HEK293 (cell line): ENCODE results near the gene ATRNL1.

Experiments used
- CTCF ChIA-PET: fragments of 350-600 bp; formaldehyde crosslinking; extraction: SDS; loops from one replicate; lab custom pipeline; 2021; ENCODE audit warnings: antibody characterized with exemption; lab: Yijun Ruan, JAX
- POLR2A ChIA-PET: fragments of 300-600 bp; formaldehyde crosslinking; extraction: SDS; loops from one replicate; lab custom pipeline; 2020; ENCODE audit warnings: antibody characterized with exemption, inconsistent platforms; lab: Yijun Ruan, JAX
- H3K27ac ChIP-seq: fragments of 200-500 bp; sonication (Bioruptor generic); 2 replicates; pipeline ENCODE4 v1.5.1; 2014; ENCODE audit warnings: low read depth, low read length, control low read depth, inconsistent platforms; ENCODE audit errors: extremely low read depth
- H3K36me3 ChIP-seq, 2 experiments: fragments of 200-500 bp in 1 of 2; sonication (Bioruptor generic) in 1 of 2; 1 replicate in 1 of 2; 2 replicates in 1 of 2; pipeline ENCODE4 v1.5.1; 2014 to 2017; ENCODE audit warnings: inconsistent platforms in 2 of 2, low read length in 2 of 2; ENCODE audit not compliant: control insufficient read depth in 2 of 2, insufficient read depth in 1 of 2
- H3K4me1 ChIP-seq: fragments of 200-500 bp; sonication (Bioruptor generic); 2 replicates; pipeline ENCODE4 v1.5.1; 2014; ENCODE audit warnings: mild to moderate bottlenecking, low read length, inconsistent platforms; ENCODE audit not compliant: control insufficient read depth, insufficient read depth
- H3K4me3 ChIP-seq: 2 replicates; pipeline ENCODE4 v1.5.1; 2011; ENCODE audit warnings: low read depth, mild to moderate bottlenecking, control low read depth, low read length, moderate library complexity
- H3K9me3 ChIP-seq: fragments of 200-500 bp; sonication (Bioruptor generic); 2 replicates; pipeline ENCODE4 v1.5.1; 2014; ENCODE audit warnings: low read depth, low read length, inconsistent platforms; ENCODE audit not compliant: control insufficient read depth, insufficient read depth
- BCL11A ChIP-seq: fragments of 450-650 bp; formaldehyde crosslinking; IDR thresholded peaks from 2 replicates; pipeline ENCODE4 v1.5.1; 2016; ENCODE audit warnings: low read depth, missing biosample characterization, missing genetic modification characterization
- GLIS1 ChIP-seq: fragments of 450-650 bp; formaldehyde crosslinking; IDR thresholded peaks from 2 replicates; pipeline ENCODE4 v1.5.1; 2016; ENCODE audit warnings: missing biosample characterization, missing genetic modification characterization
- MEIS1 ChIP-seq: sonication (generic); formaldehyde crosslinking; IDR thresholded peaks from 2 replicates; pipeline ENCODE4 v1.8.1; 2022; ENCODE audit warnings: missing genetic modification reagents, mild to moderate bottlenecking, borderline replicate concordance
- SCRT1 ChIP-seq: fragments of 450-650 bp; formaldehyde crosslinking; IDR thresholded peaks from 2 replicates; pipeline ENCODE4 v1.5.1; 2016; ENCODE audit warnings: missing biosample characterization, missing genetic modification characterization, borderline replicate concordance
- TRIM28 ChIP-seq: IDR thresholded peaks from 2 replicates; pipeline ENCODE4 v1.6.1; 2011; ENCODE audit warnings: low read length, control low read depth, borderline replicate concordance
- ZNF169 ChIP-seq: fragments of 450-650 bp; formaldehyde crosslinking; IDR thresholded peaks from 2 replicates; pipeline ENCODE4 v1.5.1; 2016; ENCODE audit warnings: missing biosample characterization, missing genetic modification characterization
- ZNF23 ChIP-seq: fragments of 450-650 bp; formaldehyde crosslinking; IDR thresholded peaks from 2 replicates; pipeline ENCODE4 v1.5.1; 2016; ENCODE audit warnings: missing biosample characterization, missing genetic modification characterization, borderline replicate concordance
- ZNF248 ChIP-seq: fragments of 450-650 bp; formaldehyde crosslinking; IDR thresholded peaks from 2 replicates; pipeline ENCODE4 v1.5.1; 2017; ENCODE audit warnings: missing biosample characterization, missing genetic modification characterization
- ZNF404 ChIP-seq: fragments of 450-650 bp; formaldehyde crosslinking; IDR thresholded peaks from 2 replicates; pipeline ENCODE4 v1.5.1; 2017; ENCODE audit warnings: missing biosample characterization, missing genetic modification characterization
- ZNF423 ChIP-seq: fragments of 450-650 bp; formaldehyde crosslinking; IDR thresholded peaks from 2 replicates; pipeline ENCODE4 v1.5.1; 2016; ENCODE audit warnings: missing biosample characterization, missing genetic modification characterization
- ZNF530 ChIP-seq: fragments of 450-650 bp; formaldehyde crosslinking; IDR thresholded peaks from 2 replicates; pipeline ENCODE4 v1.5.1; 2016; ENCODE audit warnings: low read depth, missing biosample characterization, missing genetic modification characterization
- ZNF621 ChIP-seq: fragments of 450-650 bp; formaldehyde crosslinking; IDR thresholded peaks from 2 replicates; pipeline ENCODE4 v1.5.1; 2017; ENCODE audit warnings: missing biosample characterization, missing genetic modification characterization
- ZNF626 ChIP-seq: fragments of 450-650 bp; sonication (Bioruptor Pico); formaldehyde crosslinking; IDR thresholded peaks from 2 replicates; pipeline ENCODE4 v1.5.1; 2018; ENCODE audit warnings: missing biosample characterization, missing genetic modification characterization, inconsistent platforms
- ZNF670 ChIP-seq: fragments of 450-650 bp; formaldehyde crosslinking; IDR thresholded peaks from 2 replicates; pipeline ENCODE4 v1.5.1; 2016; ENCODE audit warnings: missing biosample characterization, missing genetic modification characterization, low read depth
- ZNF701 ChIP-seq: fragments of 450-650 bp; formaldehyde crosslinking; IDR thresholded peaks from 2 replicates; pipeline ENCODE4 v1.5.1; 2016; ENCODE audit warnings: missing biosample characterization, missing genetic modification characterization
- ZNF76 ChIP-seq: fragments of 450-650 bp; formaldehyde crosslinking; IDR thresholded peaks from 2 replicates; pipeline ENCODE4; 2016; ENCODE audit warnings: low read depth, missing biosample characterization, missing genetic modification characterization, borderline replicate concordance
- ZNF785 ChIP-seq: fragments of 450-650 bp; formaldehyde crosslinking; IDR thresholded peaks from 2 replicates; pipeline ENCODE4 v1.5.1; 2016; ENCODE audit warnings: missing biosample characterization, missing genetic modification characterization
- ZSCAN16 ChIP-seq: fragments of 450-650 bp; formaldehyde crosslinking; IDR thresholded peaks from 2 replicates; pipeline ENCODE4 v1.5.1; 2016; ENCODE audit warnings: missing biosample characterization, missing genetic modification characterization
- TF ChIP-seq, protein P1 (sequence below): fragments of 450-650 bp; formaldehyde crosslinking; IDR thresholded peaks from 2 replicates; pipeline ENCODE4 v1.5.1; 2016; ENCODE audit warnings: missing biosample characterization, missing genetic modification characterization
- TF ChIP-seq, protein P2 (sequence below): fragments of 450-650 bp; formaldehyde crosslinking; IDR thresholded peaks from 2 replicates; pipeline ENCODE4 v1.5.1; 2016; ENCODE audit warnings: missing biosample characterization, missing genetic modification characterization
- TF ChIP-seq, protein P3 (sequence below): IDR thresholded peaks from 2 replicates; pipeline ENCODE4 v1.6.1; 2011; ENCODE audit warnings: mild to moderate bottlenecking, low read depth, low read length, borderline replicate concordance
- TF ChIP-seq, protein P4 (sequence below): fragments of 450-650 bp; formaldehyde crosslinking; IDR thresholded peaks from 2 replicates; pipeline ENCODE4 v1.5.1; 2016; ENCODE audit warnings: missing biosample characterization, missing genetic modification characterization
- TF ChIP-seq, protein P5 (sequence below): fragments of 450-650 bp; formaldehyde crosslinking; IDR thresholded peaks from 2 replicates; pipeline ENCODE4; 2016; ENCODE audit warnings: missing biosample characterization, missing genetic modification characterization
- TF ChIP-seq, protein P6 (sequence below): fragments of 450-650 bp; formaldehyde crosslinking; IDR thresholded peaks from 2 replicates; pipeline ENCODE4 v1.5.0; 2017; ENCODE audit warnings: missing biosample characterization, missing genetic modification characterization, borderline replicate concordance

Gene ATRNL1

DNA sequence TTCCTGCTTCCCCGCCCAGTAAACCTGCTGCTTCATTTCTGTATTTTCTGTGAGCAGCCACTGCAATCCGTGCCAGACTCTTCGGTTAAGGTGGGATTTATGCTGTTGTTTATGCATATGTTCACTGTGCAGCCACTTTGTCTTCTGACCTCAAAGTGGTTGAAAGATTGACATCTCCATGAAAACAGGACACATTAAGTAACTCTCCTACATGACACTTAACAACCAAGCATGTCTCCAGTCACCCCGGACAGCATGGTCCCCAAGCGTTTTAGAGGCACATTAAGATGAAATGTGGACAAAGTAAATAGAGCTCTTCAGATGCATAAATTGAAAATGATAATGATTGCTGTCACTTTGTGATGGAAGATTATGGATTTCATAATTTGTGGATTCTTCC, 758.5 kb downstream of the ATRNL1 start:
- no peak overlapping the region for H3K4me3 ChIP-seq
- H3K27ac ChIP-seq: no peak overlapping the region
- ChIA-PET POLR2A (no interaction called here), CTCF (no interaction called here)
- TF ChIP-seq ZNF785 (tag by site-specific recombination): no peak
- TF ChIP-seq ZNF670 (tag by site-specific recombination): no peak
- TF ChIP-seq SCRT1: no peak
- TF ChIP-seq, protein P1, sequence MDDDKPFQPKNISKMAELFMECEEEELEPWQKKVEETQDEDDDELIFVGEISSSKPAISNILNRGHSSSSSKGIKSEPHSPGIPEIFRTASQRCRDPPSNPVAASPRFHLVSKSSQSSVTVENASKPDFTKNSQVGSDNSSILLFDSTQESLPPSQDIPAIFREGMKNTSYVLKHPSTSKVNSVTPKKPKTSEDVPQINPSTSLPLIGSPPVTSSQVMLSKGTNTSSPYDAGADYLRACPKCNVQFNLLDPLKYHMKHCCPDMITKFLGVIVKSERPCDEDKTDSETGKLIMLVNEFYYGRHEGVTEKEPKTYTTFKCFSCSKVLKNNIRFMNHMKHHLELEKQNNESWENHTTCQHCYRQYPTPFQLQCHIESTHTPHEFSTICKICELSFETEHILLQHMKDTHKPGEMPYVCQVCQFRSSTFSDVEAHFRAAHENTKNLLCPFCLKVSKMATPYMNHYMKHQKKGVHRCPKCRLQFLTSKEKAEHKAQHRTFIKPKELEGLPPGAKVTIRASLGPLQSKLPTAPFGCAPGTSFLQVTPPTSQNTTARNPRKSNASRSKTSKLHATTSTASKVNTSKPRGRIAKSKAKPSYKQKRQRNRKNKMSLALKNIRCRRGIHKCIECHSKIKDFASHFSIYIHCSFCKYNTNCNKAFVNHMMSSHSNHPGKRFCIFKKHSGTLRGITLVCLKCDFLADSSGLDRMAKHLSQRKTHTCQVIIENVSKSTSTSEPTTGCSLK (tag by site-specific recombination): no peak
- TF ChIP-seq, protein P2, sequence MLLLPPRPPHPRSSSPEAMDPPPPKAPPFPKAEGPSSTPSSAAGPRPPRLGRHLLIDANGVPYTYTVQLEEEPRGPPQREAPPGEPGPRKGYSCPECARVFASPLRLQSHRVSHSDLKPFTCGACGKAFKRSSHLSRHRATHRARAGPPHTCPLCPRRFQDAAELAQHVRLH (tag by site-specific recombination): no peak
- TF ChIP-seq ZNF169 (tag by site-specific recombination): no peak
- TF ChIP-seq ZNF23: no peak
- TF ChIP-seq GLIS1 (tag by site-specific recombination): no peak
- TF ChIP-seq TRIM28: no peak
- TF ChIP-seq, protein P3, sequence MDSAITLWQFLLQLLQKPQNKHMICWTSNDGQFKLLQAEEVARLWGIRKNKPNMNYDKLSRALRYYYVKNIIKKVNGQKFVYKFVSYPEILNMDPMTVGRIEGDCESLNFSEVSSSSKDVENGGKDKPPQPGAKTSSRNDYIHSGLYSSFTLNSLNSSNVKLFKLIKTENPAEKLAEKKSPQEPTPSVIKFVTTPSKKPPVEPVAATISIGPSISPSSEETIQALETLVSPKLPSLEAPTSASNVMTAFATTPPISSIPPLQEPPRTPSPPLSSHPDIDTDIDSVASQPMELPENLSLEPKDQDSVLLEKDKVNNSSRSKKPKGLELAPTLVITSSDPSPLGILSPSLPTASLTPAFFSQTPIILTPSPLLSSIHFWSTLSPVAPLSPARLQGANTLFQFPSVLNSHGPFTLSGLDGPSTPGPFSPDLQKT: no peak
- TF ChIP-seq BCL11A: no peak
- no peak for TF ChIP-seq ZNF530 (tag by site-specific recombination)
- H3K4me1 ChIP-seq: no peaks in the 10 kb centered on the region; the same call in 1 of the 2 replicates
- H3K9me3 ChIP-seq: no peaks in the 10 kb centered on the region
- no peaks in the 10 kb centered on the region for H3K36me3 ChIP-seq

DNA sequence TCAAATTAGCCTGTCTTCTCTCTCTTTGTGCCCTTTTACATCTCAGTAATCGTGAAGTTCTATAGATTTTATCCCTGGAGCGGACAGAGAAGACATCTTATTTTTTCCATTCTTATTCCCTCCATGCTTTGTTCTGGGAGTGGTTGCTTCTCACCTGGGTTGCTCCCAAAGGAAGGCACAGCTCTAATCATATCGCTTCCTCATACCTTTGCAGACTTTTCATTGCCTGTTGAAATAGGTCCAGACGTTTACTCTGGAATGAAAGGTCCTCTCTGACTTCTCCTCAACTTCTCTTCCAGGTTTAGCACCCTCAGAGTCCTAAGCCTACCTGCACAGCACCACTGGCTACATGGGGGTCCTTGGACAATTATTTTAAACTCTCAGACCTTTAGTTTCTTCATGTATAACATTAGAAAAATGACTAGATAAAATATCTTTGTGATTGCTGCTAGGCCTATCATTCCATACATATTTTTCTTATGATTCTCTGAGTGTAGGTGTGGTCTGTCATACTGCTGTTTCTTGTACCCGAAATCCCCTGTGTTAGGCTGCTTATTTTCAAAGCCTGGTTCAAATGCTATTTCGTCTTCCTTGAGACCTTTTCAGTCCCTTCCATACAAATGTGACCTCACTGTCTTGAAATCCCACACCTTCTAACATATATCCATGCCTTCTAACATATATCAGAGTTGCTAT, 761.7 kb downstream of the ATRNL1 start:
- Histone ChIP-seq H3K4me3 (no peak overlapping the region), H3K36me3 (no peaks in the 10 kb centered on the region), H3K9me3 (no peaks in the 10 kb centered on the region), H3K4me1 (no peaks in the 10 kb centered on the region), H3K27ac (no peak overlapping the region)
- CTCF ChIA-PET: no interaction called here
- POLR2A ChIA-PET: no interaction called here
- TF ChIP-seq MEIS1 (CRISPR knock-in tag) (no peak), ZNF248 (tag by site-specific recombination) (no peak), ZNF76 (tag by site-specific recombination) (no peak), ZNF701 (no peak), ZSCAN16 (no peak), ZNF621 (tag by site-specific recombination) (no peak), ZNF404 (no peak), ZNF626 (tag by site-specific recombination) (no peak), ZNF423 (tag by site-specific recombination) (no peak)
- TF ChIP-seq, protein P4, sequence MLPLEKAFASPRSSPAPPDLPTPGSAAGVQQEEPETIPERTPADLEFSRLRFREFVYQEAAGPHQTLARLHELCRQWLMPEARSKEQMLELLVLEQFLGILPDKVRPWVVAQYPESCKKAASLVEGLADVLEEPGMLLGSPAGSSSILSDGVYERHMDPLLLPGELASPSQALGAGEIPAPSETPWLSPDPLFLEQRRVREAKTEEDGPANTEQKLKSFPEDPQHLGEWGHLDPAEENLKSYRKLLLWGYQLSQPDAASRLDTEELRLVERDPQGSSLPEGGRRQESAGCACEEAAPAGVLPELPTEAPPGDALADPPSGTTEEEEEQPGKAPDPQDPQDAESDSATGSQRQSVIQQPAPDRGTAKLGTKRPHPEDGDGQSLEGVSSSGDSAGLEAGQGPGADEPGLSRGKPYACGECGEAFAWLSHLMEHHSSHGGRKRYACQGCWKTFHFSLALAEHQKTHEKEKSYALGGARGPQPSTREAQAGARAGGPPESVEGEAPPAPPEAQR (tag by site-specific recombination): no peak
- TF ChIP-seq, protein P2 (tag by site-specific recombination): no peak
- TF ChIP-seq, protein P5, sequence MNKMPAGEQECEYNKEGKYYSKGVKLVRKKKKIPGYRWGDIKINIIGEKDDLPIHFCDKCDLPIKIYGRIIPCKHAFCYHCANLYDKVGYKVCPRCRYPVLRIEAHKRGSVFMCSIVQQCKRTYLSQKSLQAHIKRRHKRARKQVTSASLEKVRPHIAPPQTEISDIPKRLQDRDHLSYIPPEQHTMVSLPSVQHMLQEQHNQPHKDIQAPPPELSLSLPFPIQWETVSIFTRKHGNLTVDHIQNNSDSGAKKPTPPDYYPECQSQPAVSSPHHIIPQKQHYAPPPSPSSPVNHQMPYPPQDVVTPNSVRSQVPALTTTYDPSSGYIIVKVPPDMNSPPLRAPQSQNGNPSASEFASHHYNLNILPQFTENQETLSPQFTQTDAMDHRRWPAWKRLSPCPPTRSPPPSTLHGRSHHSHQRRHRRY (tag by site-specific recombination): no peak
- TF ChIP-seq, protein P6, sequence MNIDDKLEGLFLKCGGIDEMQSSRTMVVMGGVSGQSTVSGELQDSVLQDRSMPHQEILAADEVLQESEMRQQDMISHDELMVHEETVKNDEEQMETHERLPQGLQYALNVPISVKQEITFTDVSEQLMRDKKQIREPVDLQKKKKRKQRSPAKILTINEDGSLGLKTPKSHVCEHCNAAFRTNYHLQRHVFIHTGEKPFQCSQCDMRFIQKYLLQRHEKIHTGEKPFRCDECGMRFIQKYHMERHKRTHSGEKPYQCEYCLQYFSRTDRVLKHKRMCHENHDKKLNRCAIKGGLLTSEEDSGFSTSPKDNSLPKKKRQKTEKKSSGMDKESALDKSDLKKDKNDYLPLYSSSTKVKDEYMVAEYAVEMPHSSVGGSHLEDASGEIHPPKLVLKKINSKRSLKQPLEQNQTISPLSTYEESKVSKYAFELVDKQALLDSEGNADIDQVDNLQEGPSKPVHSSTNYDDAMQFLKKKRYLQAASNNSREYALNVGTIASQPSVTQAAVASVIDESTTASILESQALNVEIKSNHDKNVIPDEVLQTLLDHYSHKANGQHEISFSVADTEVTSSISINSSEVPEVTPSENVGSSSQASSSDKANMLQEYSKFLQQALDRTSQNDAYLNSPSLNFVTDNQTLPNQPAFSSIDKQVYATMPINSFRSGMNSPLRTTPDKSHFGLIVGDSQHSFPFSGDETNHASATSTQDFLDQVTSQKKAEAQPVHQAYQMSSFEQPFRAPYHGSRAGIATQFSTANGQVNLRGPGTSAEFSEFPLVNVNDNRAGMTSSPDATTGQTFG (tag by site-specific recombination): no peak
